Neural crest cell (in vitro differentiated cells): Measurements from ENCODE around the gene SLC30A3. TPM values are rescaled to one million over a fixed set of nuclear protein-coding genes. Genes with fewer than 3 reads are reported as not detected.

Experiments
- DNase-seq: peaks from one replicate; pipeline ENCODE4 v3.0.0; 2021; ENCODE audit warnings: low read depth, mixed read lengths, low spot score
- H3K27ac Mint-ChIP-seq: one replicate; pipeline ENCODE4 v1.8.0; 2021; ENCODE audit warnings: mild to moderate bottlenecking, mixed read lengths; ENCODE audit not compliant: unreplicated experiment
- H3K27me3 Mint-ChIP-seq: 2 replicates; pipeline ENCODE4 v1.8.0; 2021; ENCODE audit warnings: low read depth, mild to moderate bottlenecking, mixed read lengths
- H3K36me3 Mint-ChIP-seq: 2 replicates; pipeline ENCODE4 v1.8.0; 2021; ENCODE audit warnings: low read depth, mild to moderate bottlenecking, mixed read lengths
- H3K4me1 Mint-ChIP-seq: 2 replicates; pipeline ENCODE4 v1.8.0; 2021; ENCODE audit warnings: mixed read lengths
- H3K4me3 Mint-ChIP-seq: one replicate; pipeline ENCODE4 v1.8.0; 2021; ENCODE audit warnings: mild to moderate bottlenecking, mixed read lengths
- H3K9me3 Mint-ChIP-seq: 2 replicates; pipeline ENCODE4 v1.8.0; 2021; ENCODE audit warnings: mixed read lengths
- CTCF ChIP-seq: fragments of 200-600 bp; sonication (generic); conservative IDR thresholded peaks from 2 replicates; pipeline ENCODE4 v1.5.0; 2021; ENCODE audit warnings: antibody characterized with exemption, mild to moderate bottlenecking
- total RNA-seq: library from RNA; stranded (reverse); gene quantifications from 2 replicates; pipeline ENCODE4 v1.2.1, GENCODE V29; 2021

SLC30A3 gene
- total RNA-seq, 1 donor from 2014 or later, result 0.93 TPM

GRCh38 chr2:27307545-27308358 is 44.9 kb upstream of the SLC30A3 start:
- peaks cover 66% of the 10 kb centered on the region for H3K27me3 Mint-ChIP-seq
- no peak for TF ChIP-seq CTCF
- no peaks in the 10 kb centered on the region for H3K9me3 Mint-ChIP-seq
- peaks cover 13% of the 10 kb centered on the region for H3K36me3 Mint-ChIP-seq
- no peak overlapping the region for H3K27ac Mint-ChIP-seq
- no peak overlapping the region for H3K4me3 Mint-ChIP-seq
- peaks cover 5% of the 10 kb centered on the region for H3K4me1 Mint-ChIP-seq
- no peak for DNase-seq

- Mint-ChIP-seq H3K9me3 (no peaks in the 10 kb centered on the region), H3K4me1 (peaks cover 5% of the 10 kb centered on the region), H3K27ac (no peak overlapping the region), H3K27me3 (peaks cover 64% of the 10 kb centered on the region), H3K36me3 (peaks cover 13% of the 10 kb centered on the region), H3K4me3 (no peak overlapping the region)
- DNase-seq, result no peak
- no peak for TF ChIP-seq CTCF
These were observed 44.4 kb upstream of the SLC30A3 start for GRCh38 chr2:27307287-27307544.

GRCh38 chr2:27306573-27307286 is 43.9 kb upstream of the SLC30A3 start:
- H3K27ac Mint-ChIP-seq, result no peak overlapping the region
- H3K27me3 Mint-ChIP-seq, result peaks cover 64% of the 10 kb centered on the region
- no peak overlapping the region for H3K4me3 Mint-ChIP-seq
- no peak for TF ChIP-seq CTCF
- H3K4me1 Mint-ChIP-seq, result peaks cover 5% of the 10 kb centered on the region
- no peaks in the 10 kb centered on the region for H3K9me3 Mint-ChIP-seq
- H3K36me3 Mint-ChIP-seq, result peaks cover 13% of the 10 kb centered on the region
- no peak for DNase-seq

GRCh38 chr2:27306136-27306535 is 43.3 kb upstream of the SLC30A3 start:
- TF ChIP-seq CTCF, result no peak
- peaks cover 65% of the 10 kb centered on the region for H3K27me3 Mint-ChIP-seq
- no peaks in the 10 kb centered on the region for H3K9me3 Mint-ChIP-seq
- H3K4me1 Mint-ChIP-seq, result peaks cover 5% of the 10 kb centered on the region
- no peak for DNase-seq
- no peak overlapping the region for H3K4me3 Mint-ChIP-seq
- H3K36me3 Mint-ChIP-seq, result peaks cover 8% of the 10 kb centered on the region
- H3K27ac Mint-ChIP-seq, result no peak overlapping the region

GRCh38 chr2:27305516-27305915 is 42.7 kb upstream of the SLC30A3 start:
- Mint-ChIP-seq H3K27me3 (peaks cover 63% of the 10 kb centered on the region), H3K4me1 (peaks cover 5% of the 10 kb centered on the region), H3K4me3 (no peak overlapping the region), H3K9me3 (no peaks in the 10 kb centered on the region), H3K27ac (no peak overlapping the region), H3K36me3 (peaks cover 8% of the 10 kb centered on the region)
- no peak for TF ChIP-seq CTCF
- DNase-seq, result no peak
